Endodermal cell (in vitro differentiated cells): Measurements from ENCODE around the gene KCNMA1. TPM values are rescaled to one million over a fixed set of nuclear protein-coding genes. Genes with fewer than 3 reads are reported as not detected.

ENCODE experiments used
- DNase-seq: peaks from one replicate; pipeline ENCODE4 v3.0.0-alpha.2; 2017
- H3K27ac ChIP-seq: 2 replicates; pipeline ENCODE4 v1.5.1; 2013; ENCODE audit warnings: mild to moderate bottlenecking, low read depth, low read length, moderate library complexity
- H3K27me3 ChIP-seq: 2 replicates; pipeline ENCODE4 v1.6.1; 2013; ENCODE audit warnings: mild to moderate bottlenecking, low read length, moderate library complexity; ENCODE audit not compliant: insufficient read depth, control insufficient read depth, poor library complexity, severe bottlenecking
- H3K36me3 ChIP-seq: 2 replicates; pipeline ENCODE4 v1.7.0; 2013; ENCODE audit warnings: mild to moderate bottlenecking, low read length, moderate library complexity; ENCODE audit not compliant: control insufficient read depth, insufficient read depth
- H3K4me1 ChIP-seq: one replicate; pipeline ENCODE4 v1.7.0; 2013; ENCODE audit warnings: low read length; ENCODE audit not compliant: control insufficient read depth, insufficient read depth
- H3K4me3 ChIP-seq: 2 replicates; pipeline ENCODE4 v1.5.1; 2013; ENCODE audit warnings: mild to moderate bottlenecking, low read length, moderate library complexity
- H3K9ac ChIP-seq: 2 replicates; pipeline ENCODE4 v1.6.1; 2013; ENCODE audit warnings: mild to moderate bottlenecking, low read length, moderate library complexity; ENCODE audit not compliant: poor library complexity, severe bottlenecking; ENCODE audit errors: extremely low read depth
- H3K9me3 ChIP-seq: 2 replicates; pipeline ENCODE4 v1.6.1; 2013; ENCODE audit warnings: mild to moderate bottlenecking, low read length, moderate library complexity; ENCODE audit not compliant: control insufficient read depth
- H3K27ac Mint-ChIP-seq: 2 replicates; pipeline ENCODE4 v1.8.0; 2020; ENCODE audit warnings: mixed read lengths
- H3K27me3 Mint-ChIP-seq: 2 replicates; pipeline ENCODE4 v1.8.0; 2021; ENCODE audit warnings: mild to moderate bottlenecking, mixed read lengths; ENCODE audit not compliant: insufficient read depth
- H3K36me3 Mint-ChIP-seq: 2 replicates; pipeline ENCODE4 v1.8.0; 2020; ENCODE audit warnings: low read depth, mixed read lengths
- H3K4me1 Mint-ChIP-seq: 2 replicates; pipeline ENCODE4 v1.8.0; 2020; ENCODE audit warnings: mixed read lengths
- H3K4me3 Mint-ChIP-seq: 2 replicates; pipeline ENCODE4 v1.8.0; 2020; ENCODE audit warnings: mild to moderate bottlenecking, moderate library complexity, mixed read lengths
- H3K9me3 Mint-ChIP-seq: 2 replicates; pipeline ENCODE4 v1.8.0; 2020; ENCODE audit warnings: mild to moderate bottlenecking, mixed read lengths
- CTCF ChIP-seq: fragments of 200-600 bp; sonication (generic); conservative IDR thresholded peaks from 2 replicates; pipeline ENCODE4 v1.5.0; 2021; ENCODE audit warnings: antibody characterized with exemption, mild to moderate bottlenecking
- WGBS, 2 experiments: methylation state at CpG; one replicate each; pipeline versions ENCODE4 v1.1.5 to v1.1.7; 2013; ENCODE audit warnings: missing lambda C conversion rate in 2 of 2, mixed read lengths in 1 of 2; ENCODE audit not compliant: insufficient coverage in 1 of 2, insufficient read length in 1 of 2; 5-methylcytosine and 5-hydroxymethylcytosine counted together
- total RNA-seq, 2 donors: library from RNA; stranded (reverse); fragmentation: NEBNext Ultra II Directional in 1 of 2; extraction: Animal tissue kit (Norgen Biotek cat#: 25700) in 1 of 2; gene quantifications; 2 replicates in 1 of 2; 3 replicates in 1 of 2; pipeline ENCODE4 v1.2.1, GENCODE V29; 2021

Gene KCNMA1
- total RNA-seq, 2 donors from 2014 or later: 0.55 to 1.3 TPM

DNA sequence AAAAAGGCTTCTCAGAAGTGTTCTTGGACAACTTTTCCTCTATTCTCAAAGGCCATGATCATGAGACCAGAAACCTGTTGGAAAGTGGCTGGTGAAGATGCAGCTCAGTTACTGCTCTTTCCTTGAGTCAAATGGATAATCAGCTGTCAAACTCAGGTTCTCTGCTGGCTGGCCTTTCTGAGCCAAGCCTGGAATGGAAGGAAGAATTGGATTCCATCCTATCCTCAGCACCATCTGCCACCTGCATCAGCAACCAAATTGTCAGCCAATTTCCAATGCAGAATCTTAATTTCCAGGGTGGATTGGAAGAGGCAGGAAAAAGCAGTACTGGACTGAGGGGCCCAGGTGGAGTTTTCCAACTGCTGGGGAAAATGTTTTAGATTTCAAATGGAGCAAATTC, 631.7 kb downstream of the KCNMA1 start:
- H3K4me3 ChIP-seq: no peak overlapping the region

DNA sequence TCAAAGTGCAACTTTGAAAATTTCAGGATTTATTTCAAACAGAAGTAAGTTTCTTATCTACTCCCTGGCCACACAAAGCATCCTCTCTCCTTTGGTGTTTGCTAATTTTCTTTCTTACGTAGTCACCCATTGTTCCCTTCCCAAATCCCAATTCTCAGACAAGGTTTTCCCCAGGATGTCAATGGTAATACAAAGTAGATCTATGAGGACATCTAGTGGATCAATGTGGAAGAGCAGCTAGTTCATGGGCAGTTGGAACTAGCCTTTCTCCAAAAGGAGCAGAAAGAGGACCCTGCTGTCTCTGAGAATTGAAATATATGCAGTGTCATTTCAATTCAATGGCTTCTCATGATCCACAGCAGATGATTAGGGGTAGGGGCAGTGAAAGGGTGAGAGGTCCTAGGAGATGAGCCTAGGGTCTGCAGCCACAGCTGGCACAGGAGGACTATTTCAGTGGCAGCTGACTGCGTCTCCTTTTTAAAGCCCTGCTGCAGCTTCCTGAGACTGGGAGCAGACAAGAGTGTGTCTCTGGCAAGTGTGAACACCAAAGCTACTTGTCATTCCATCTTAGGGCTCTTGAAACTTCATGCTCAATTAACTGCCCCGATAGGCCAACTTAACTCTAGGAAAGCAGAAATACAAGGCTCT, 632.6 kb downstream of the KCNMA1 start:
- H3K27me3 Mint-ChIP-seq: no peaks in the 10 kb centered on the region
- peaks cover 4% of the 10 kb centered on the region for H3K4me1 Mint-ChIP-seq
- Histone ChIP-seq H3K4me1 (no peaks in the 10 kb centered on the region), H3K4me3 (no peak overlapping the region), H3K36me3 (no peaks in the 10 kb centered on the region), H3K9me3 (no peaks in the 10 kb centered on the region), H3K27me3 (no peaks in the 10 kb centered on the region), H3K27ac (no peak overlapping the region), H3K9ac (no peak overlapping the region)
- H3K36me3 Mint-ChIP-seq: no peaks in the 10 kb centered on the region
- DNase-seq: peak; percentile 73
- no peaks in the 10 kb centered on the region for H3K9me3 Mint-ChIP-seq
- no peak overlapping the region for H3K4me3 Mint-ChIP-seq
- TF ChIP-seq CTCF: peak; percentile 89
- no peak overlapping the region for H3K27ac Mint-ChIP-seq
- 66 to 100% methylated on average over 2 to 3 of the region's 3 CpGs for WGBS, 2 experiments

More for the DNA sequence above, 631.7 kb downstream of the KCNMA1 start:
- H3K9me3 ChIP-seq: no peaks in the 10 kb centered on the region
- Mint-ChIP-seq H3K27me3 (no peaks in the 10 kb centered on the region), H3K4me3 (no peak overlapping the region), H3K9me3 (no peaks in the 10 kb centered on the region), H3K27ac (no peak overlapping the region), H3K36me3 (no peaks in the 10 kb centered on the region), H3K4me1 (peaks cover 4% of the 10 kb centered on the region)
- no peaks in the 10 kb centered on the region for H3K4me1 ChIP-seq
- DNase-seq: no peak
- no peak overlapping the region for H3K9ac ChIP-seq
- H3K27me3 ChIP-seq: no peaks in the 10 kb centered on the region
- TF ChIP-seq CTCF: no peak
- H3K36me3 ChIP-seq: no peaks in the 10 kb centered on the region
- H3K27ac ChIP-seq: no peak overlapping the region

DNA sequence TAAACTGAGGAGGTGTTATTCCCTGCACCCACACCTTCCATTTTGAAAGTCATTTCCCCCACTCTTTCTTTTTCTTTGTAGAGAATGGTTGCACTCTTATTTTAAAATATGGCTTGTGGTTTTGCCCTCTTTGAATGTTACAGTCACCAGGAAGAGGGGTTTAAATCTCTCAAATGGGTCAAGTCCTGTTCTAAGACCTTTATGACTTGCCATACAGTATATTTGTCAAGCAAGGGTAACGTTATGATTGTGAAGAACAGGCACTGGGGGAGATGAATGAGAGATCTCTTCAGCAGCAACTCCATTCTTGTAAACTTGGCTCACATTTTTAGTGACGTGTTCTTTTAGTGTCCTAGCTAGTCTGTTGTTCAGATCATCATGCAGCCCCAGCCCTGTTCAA, 634.7 kb downstream of the KCNMA1 start:
- Histone ChIP-seq H3K9me3 (no peaks in the 10 kb centered on the region), H3K9ac (no peak overlapping the region), H3K27ac (no peak overlapping the region), H3K36me3 (no peaks in the 10 kb centered on the region), H3K27me3 (no peaks in the 10 kb centered on the region), H3K4me1 (no peaks in the 10 kb centered on the region), H3K4me3 (no peak overlapping the region)
- Mint-ChIP-seq H3K4me1 (peaks cover 4% of the 10 kb centered on the region), H3K27ac (no peak overlapping the region), H3K27me3 (no peaks in the 10 kb centered on the region), H3K36me3 (no peaks in the 10 kb centered on the region), H3K4me3 (no peak overlapping the region), H3K9me3 (no peaks in the 10 kb centered on the region)
- TF ChIP-seq CTCF: no peak
- 93 to 100% methylated on average over 2 of the region's 2 CpGs for WGBS, 2 experiments
- DNase-seq: no peak
